GM23338 (cell line): Measurements from ENCODE around the gene AMTN. TPM values are rescaled to one million over a fixed set of nuclear protein-coding genes. Genes with fewer than 3 reads are reported as not detected.
A peak's percentile ranks its signal among the peaks of the same experiment; 100 is the strongest.

ENCODE experiments used
- ATAC-seq: fragments of 200-7000 bp; cut with Tn5 transposase; 3 replicates; pipeline ENCODE4 v1.9.1; 2020
- DNase-seq: peaks from one replicate; pipeline ENCODE4 v3.0.0-alpha.2; 2015; ENCODE audit warnings: low spot score
- H2AFZ ChIP-seq: fragments of 200-600 bp; sonication (generic); 2 replicates; pipeline ENCODE4 v1.8.0; 2016; ENCODE audit warnings: antibody characterized with exemption, mild to moderate bottlenecking, moderate library complexity
- H3F3A ChIP-seq: fragments of 200-600 bp; sonication (generic); replicated peaks from 2 replicates; pipeline ENCODE4 v1.8.0; 2017; ENCODE audit warnings: antibody characterized with exemption, mixed run types, low read depth
- H3K27ac ChIP-seq: fragments of 200-600 bp; sonication (generic); 2 replicates; pipeline ENCODE4 v1.6.1; 2016; ENCODE audit warnings: low read depth
- H3K27me3 ChIP-seq: fragments of 200-600 bp; sonication (generic); 2 replicates; pipeline ENCODE4 v1.8.0; 2016; ENCODE audit warnings: mild to moderate bottlenecking, mixed run types, moderate library complexity; ENCODE audit not compliant: insufficient read depth
- H3K36me3 ChIP-seq: fragments of 200-600 bp; sonication (generic); 2 replicates; pipeline ENCODE4 v1.8.0; 2016; ENCODE audit warnings: mild to moderate bottlenecking; ENCODE audit not compliant: insufficient read depth
- H3K4me1 ChIP-seq: fragments of 200-600 bp; sonication (generic); 2 replicates; pipeline ENCODE4 v1.8.0; 2016; ENCODE audit warnings: mild to moderate bottlenecking, moderate library complexity; ENCODE audit not compliant: insufficient read depth
- H3K4me2 ChIP-seq: fragments of 200-600 bp; sonication (generic); 2 replicates; pipeline ENCODE4 v1.7.1; 2017; ENCODE audit warnings: mixed run types
- H3K4me3 ChIP-seq: fragments of 200-600 bp; sonication (generic); 2 replicates; pipeline ENCODE4 v1.6.1; 2016; ENCODE audit warnings: mixed run types
- H3K79me2 ChIP-seq: fragments of 200-600 bp; sonication (generic); replicated peaks from 2 replicates; pipeline ENCODE4 v1.8.0; 2017; ENCODE audit warnings: mild to moderate bottlenecking; ENCODE audit not compliant: insufficient read depth
- H3K9me2 ChIP-seq: fragments of 200-600 bp; sonication (generic); 2 replicates; pipeline ENCODE4 v1.8.0; 2017; ENCODE audit not compliant: insufficient read depth
- H4K20me1 ChIP-seq: fragments of 200-600 bp; sonication (generic); replicated peaks from 2 replicates; pipeline ENCODE4 v1.8.0; 2017; ENCODE audit warnings: mild to moderate bottlenecking; ENCODE audit not compliant: insufficient read depth
- H3K27ac Mint-ChIP-seq: 2 replicates; pipeline ENCODE4 v1.8.0; 2020; ENCODE audit warnings: inconsistent platforms, mild to moderate bottlenecking, moderate library complexity, mixed read lengths
- H3K27me3 Mint-ChIP-seq: 3 replicates; pipeline ENCODE4 v1.8.0; 2022; ENCODE audit warnings: low read depth, mild to moderate bottlenecking, moderate library complexity, mixed read lengths, inconsistent platforms; ENCODE audit not compliant: insufficient read depth, poor library complexity
- H3K36me3 Mint-ChIP-seq: 3 replicates; pipeline ENCODE4 v1.8.0; 2021; ENCODE audit warnings: low read depth, mild to moderate bottlenecking, inconsistent platforms, moderate library complexity, mixed read lengths
- H3K4me1 Mint-ChIP-seq: 3 replicates; pipeline ENCODE4 v1.8.0; 2020; ENCODE audit warnings: mild to moderate bottlenecking, inconsistent platforms, mixed read lengths
- H3K4me3 Mint-ChIP-seq: 3 replicates; pipeline ENCODE4 v1.8.0; 2021; ENCODE audit warnings: moderate library complexity, mild to moderate bottlenecking, inconsistent platforms, mixed read lengths
- H3K9me3 Mint-ChIP-seq: 3 replicates; pipeline ENCODE4 v1.8.0; 2020; ENCODE audit warnings: moderate library complexity, mild to moderate bottlenecking, inconsistent platforms, mixed read lengths
- ETS1 ChIP-seq: IDR thresholded peaks from 2 replicates; pipeline ENCODE4 v1.6.1; 2016; ENCODE audit warnings: antibody characterized with exemption
- ZNF331 ChIP-seq: fragments of 250-450 bp; sonication (Bioruptor Pico); IDR thresholded peaks from 2 replicates; pipeline ENCODE4 v1.5.0; 2020; ENCODE audit warnings: low read depth, mild to moderate bottlenecking, moderate library complexity
- ZNF462 ChIP-seq: fragments of 250-450 bp; sonication (Bioruptor Pico); IDR thresholded peaks from 2 replicates; pipeline ENCODE4 v1.5.0; 2020; ENCODE audit warnings: mild to moderate bottlenecking, moderate library complexity
- polyA plus RNA-seq: library from polyadenylated mRNA; unstranded; fragments of >200 nt; fragmentation: Nextera tagmentation; extraction: Ambion mirVana; gene quantifications from 2 replicates; pipeline ENCODE4 v1.2.1, GENCODE V29; 2016
- total RNA-seq: library from RNA; depleted of rRNA; stranded (reverse); fragments of >200 nt; shearing (Covaris generic); gene quantifications from 2 replicates; pipeline ENCODE4 v1.2.3, GENCODE V29; 2014

The AMTN gene
- total and polyA plus RNA-seq, 2 experiments from 2014 or later = not detected

- Histone ChIP-seq H2AFZ (no peak overlapping the region), H3K27me3 (no peaks in the 10 kb centered on the region), H3K79me2 (no peaks in the 10 kb centered on the region), H3K9me2 (peaks cover 4% of the 10 kb centered on the region; the same call in 1 of the 2 replicates), H3K27ac (no peak overlapping the region), H3K4me2 (no peak overlapping the region), H4K20me1 (no peaks in the 10 kb centered on the region), H3K36me3 (no peaks in the 10 kb centered on the region), H3K4me1 (no peaks in the 10 kb centered on the region), H3K4me3 (no peak overlapping the region), H3F3A (no peaks in the 10 kb centered on the region)
- Mint-ChIP-seq H3K9me3 (peaks cover 3% of the 10 kb centered on the region; the same call in 1 of the 3 replicates), H3K4me3 (no peak overlapping the region), H3K4me1 (no peaks in the 10 kb centered on the region), H3K27ac (no peak overlapping the region), H3K36me3 (no peaks in the 10 kb centered on the region), H3K27me3 (peaks cover 2% of the 10 kb centered on the region)
- DNase-seq (no peak), ATAC-seq (no peak)
- TF ChIP-seq ZNF331 (CRISPR knock-in tag) (peak; percentile 80), ZNF462 (no peak)
Observed at GRCh38 chr4:70575964-70576363, 57.6 kb downstream of the AMTN start.

GRCh38 chr4:70577220-70577927, 59.0 kb downstream of the AMTN start:
- Mint-ChIP-seq H3K27me3 (peaks cover 2% of the 10 kb centered on the region), H3K27ac (no peak overlapping the region), H3K4me3 (no peak overlapping the region), H3K36me3 (no peaks in the 10 kb centered on the region), H3K9me3 (peaks cover 3% of the 10 kb centered on the region; the same call in 1 of the 3 replicates), H3K4me1 (no peaks in the 10 kb centered on the region)
- H3F3A ChIP-seq = no peaks in the 10 kb centered on the region
- no peaks in the 10 kb centered on the region for H3K27me3 ChIP-seq
- ATAC-seq (no peak), DNase-seq (no peak)
- H3K9me2 ChIP-seq = peaks cover 4% of the 10 kb centered on the region; the same call in 1 of the 2 replicates
- no peak overlapping the region for H3K27ac ChIP-seq
- no peak overlapping the region for H3K4me3 ChIP-seq
- H3K4me1 ChIP-seq = no peaks in the 10 kb centered on the region
- TF ChIP-seq ETS1 = no peak
- no peak overlapping the region for H2AFZ ChIP-seq
- no peaks in the 10 kb centered on the region for H3K36me3 ChIP-seq
- H3K4me2 ChIP-seq = no peak overlapping the region
- no peaks in the 10 kb centered on the region for H3K79me2 ChIP-seq
- no peaks in the 10 kb centered on the region for H4K20me1 ChIP-seq
